ENCODE data around the gene CTSA. TPM values are rescaled to one million over a fixed set of nuclear protein-coding genes. Genes with fewer than 3 reads are reported as not detected.
A peak's percentile ranks its signal among the peaks of the same experiment; 100 is the strongest.

The CTSA gene
- total RNA-seq, 1 experiment from 2014 or later = 39.5 TPM

DNA sequence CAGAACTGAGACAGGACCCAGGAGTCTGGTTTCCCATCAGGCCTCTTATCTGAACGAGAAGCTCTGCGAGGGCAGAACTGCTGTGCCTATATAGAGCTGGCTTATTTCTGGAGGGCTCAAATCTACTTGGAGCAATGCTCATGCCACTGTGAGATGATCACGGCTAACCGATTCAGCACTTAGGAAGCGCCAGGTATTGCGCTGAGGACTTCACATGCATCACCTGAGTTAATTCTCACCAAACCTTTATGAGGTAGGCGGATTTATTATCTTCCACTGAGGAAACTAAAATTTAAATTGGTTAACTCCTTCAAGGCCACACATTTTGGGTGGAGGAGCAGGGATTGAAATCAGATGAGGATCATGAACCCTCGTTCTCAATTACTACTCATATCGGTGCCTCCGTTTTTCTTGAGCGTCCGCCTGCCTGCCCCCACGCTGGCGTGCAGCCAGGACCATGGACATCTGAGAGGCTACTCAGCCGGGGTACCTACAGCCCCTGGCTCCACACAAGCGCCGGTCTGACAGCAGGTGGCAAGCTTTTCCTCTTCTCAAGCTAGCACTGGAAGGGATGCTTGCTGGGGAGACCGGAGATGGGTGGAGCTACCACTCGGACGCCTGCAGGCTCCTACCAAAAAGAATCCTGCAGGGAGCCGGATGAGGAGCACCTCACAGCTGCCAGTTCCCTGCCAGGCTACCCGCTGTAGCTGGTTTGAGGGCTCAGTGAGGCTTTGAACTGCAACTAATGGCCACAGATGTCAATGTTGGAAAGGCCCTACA, 42.3 kb downstream of the CTSA start:
- Histone ChIP-seq H3K4me1 (ENCODE audit: low read length) (peaks cover 11% of the 10 kb centered on the region), H3K4me2 (ENCODE audit: low read depth, low read length, poor library complexity, severe bottlenecking) (peak overlapping the region; percentile 94), H3K27ac (ENCODE audit: low read length) (peak overlapping the region; percentile 87; the same call in 1 of the 2 replicates), H4K20me1 (ENCODE audit: insufficient read depth, low read depth, low read length) (no peaks in the 10 kb centered on the region), H2AFZ (ENCODE audit: low read length) (peak overlapping the region; percentile 75; the same call in 1 of the 2 replicates), H3K9ac (ENCODE audit: low read length) (peak overlapping the region; percentile 99), H3K36me3 (ENCODE audit: insufficient read depth, low read length) (peaks cover 5% of the 10 kb centered on the region; the same call in 1 of the 2 replicates), H3K4me3 (ENCODE audit: low read length) (peak overlapping the region; percentile 95), H3K79me2 (ENCODE audit: low read length) (peaks cover 31% of the 10 kb centered on the region), H3K27me3 (ENCODE audit: low read length) (no peaks in the 10 kb centered on the region), H3K9me3 (ENCODE audit: low read length) (no peaks in the 10 kb centered on the region), H3K9me2 (replicated peaks; ENCODE audit: insufficient read depth, low read length) (no peaks in the 10 kb centered on the region)
- DNase-seq = peak; percentile 70

DNA sequence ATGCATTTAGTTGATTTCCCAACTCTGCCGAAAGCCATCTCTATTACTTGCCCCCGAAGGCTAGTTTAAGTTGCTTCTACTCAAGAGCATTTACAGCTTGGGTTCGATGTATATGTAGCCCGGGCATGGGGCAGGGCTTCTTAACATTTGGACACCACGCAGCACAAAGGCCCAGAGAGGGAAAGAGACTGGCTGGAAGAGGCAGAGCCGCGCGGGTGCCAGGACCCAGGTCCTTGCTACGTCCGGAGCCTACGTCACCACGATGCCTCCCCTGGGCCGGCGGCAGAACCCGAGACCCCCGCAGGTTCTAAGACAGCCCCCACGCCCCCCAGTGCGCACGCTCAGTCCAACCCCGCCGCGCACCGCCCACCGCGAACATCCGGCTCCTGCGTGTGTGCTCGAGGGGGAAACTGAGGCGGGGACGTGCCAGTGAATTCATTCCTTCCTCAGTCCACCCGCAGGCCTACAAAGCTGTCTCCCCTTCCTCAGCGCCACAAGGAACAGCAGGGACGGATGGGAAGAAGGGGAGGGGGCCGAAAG, 43.0 kb downstream of the CTSA start:
- DNase-seq = peak; percentile 90
- peaks cover 11% of the 10 kb centered on the region for H3K4me1 ChIP-seq (ENCODE audit: low read length)
- H4K20me1 ChIP-seq (ENCODE audit: insufficient read depth, low read depth, low read length) = no peaks in the 10 kb centered on the region
- H3K4me2 ChIP-seq (ENCODE audit: low read depth, low read length, poor library complexity, severe bottlenecking) = peak overlapping the region; percentile 94
- H3K9me2 ChIP-seq (replicated peaks; ENCODE audit: insufficient read depth, low read length) = no peaks in the 10 kb centered on the region
- H2AFZ ChIP-seq (ENCODE audit: low read length) = peak overlapping the region; percentile 75; the same call in 1 of the 2 replicates
- peaks cover 31% of the 10 kb centered on the region for H3K79me2 ChIP-seq (ENCODE audit: low read length)
- H3K27ac ChIP-seq (ENCODE audit: low read length) = peak overlapping the region; percentile 87
- H3K9ac ChIP-seq (ENCODE audit: low read length) = peak overlapping the region; percentile 99
- H3K36me3 ChIP-seq (ENCODE audit: insufficient read depth, low read length) = peaks cover 7% of the 10 kb centered on the region; the same call in 1 of the 2 replicates
- H3K9me3 ChIP-seq (ENCODE audit: low read length) = no peaks in the 10 kb centered on the region
- peak overlapping the region; percentile 95 for H3K4me3 ChIP-seq (ENCODE audit: low read length)
- no peaks in the 10 kb centered on the region for H3K27me3 ChIP-seq (ENCODE audit: low read length)

DNA sequence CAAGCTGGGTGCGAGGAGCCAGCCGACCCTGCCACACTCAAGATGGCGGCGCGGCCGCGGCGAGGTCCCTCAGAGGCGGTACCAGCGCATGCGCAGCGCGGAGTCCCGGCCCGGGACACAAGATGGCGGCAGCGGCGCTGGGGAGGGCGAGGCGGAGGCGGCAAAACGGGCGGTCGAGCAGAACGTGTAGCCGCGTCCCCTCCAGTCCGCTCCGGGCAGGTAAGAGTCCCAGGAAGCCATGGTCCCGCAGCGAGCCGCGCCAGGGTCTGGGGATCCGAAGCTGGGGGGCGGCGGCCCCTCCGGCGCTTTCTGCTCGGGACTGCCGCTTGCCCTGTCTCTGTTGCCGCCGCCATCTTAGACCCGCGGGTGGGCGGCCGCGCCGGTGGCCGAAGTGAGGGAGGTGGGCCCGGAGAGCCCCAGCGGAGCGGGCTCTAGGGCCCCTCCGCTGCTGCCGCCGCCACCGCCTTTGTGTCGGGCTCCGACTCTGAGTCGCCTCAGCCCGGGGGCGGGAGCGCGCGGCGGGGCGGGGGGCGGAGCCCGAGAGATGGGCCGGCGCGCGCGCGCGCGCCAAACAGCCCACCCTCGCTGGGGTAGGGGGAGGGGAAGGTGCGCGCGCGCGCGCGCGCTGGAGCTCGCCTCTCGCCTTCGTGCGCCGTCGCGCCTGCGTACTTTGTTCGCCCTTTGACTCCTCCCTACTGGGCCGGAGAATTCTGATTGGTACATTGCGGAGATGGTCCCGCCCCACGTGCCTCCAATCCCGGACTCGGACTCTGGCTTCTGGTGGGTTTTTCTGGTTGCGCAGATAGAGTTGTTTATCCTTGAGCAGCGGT, 43.7 kb downstream of the CTSA start, which contains the start of gene PCIF1:
Gene PCIF1, plus strand, starts transcription at position 98 of the 830 bp plus-strand sequence. CDS start 4,317 bp downstream, outside the sequence.
- H2AFZ ChIP-seq (ENCODE audit: low read length) = peak within 1 kb of the TSS; percentile 75; the same call in 1 of the 2 replicates

DNA sequence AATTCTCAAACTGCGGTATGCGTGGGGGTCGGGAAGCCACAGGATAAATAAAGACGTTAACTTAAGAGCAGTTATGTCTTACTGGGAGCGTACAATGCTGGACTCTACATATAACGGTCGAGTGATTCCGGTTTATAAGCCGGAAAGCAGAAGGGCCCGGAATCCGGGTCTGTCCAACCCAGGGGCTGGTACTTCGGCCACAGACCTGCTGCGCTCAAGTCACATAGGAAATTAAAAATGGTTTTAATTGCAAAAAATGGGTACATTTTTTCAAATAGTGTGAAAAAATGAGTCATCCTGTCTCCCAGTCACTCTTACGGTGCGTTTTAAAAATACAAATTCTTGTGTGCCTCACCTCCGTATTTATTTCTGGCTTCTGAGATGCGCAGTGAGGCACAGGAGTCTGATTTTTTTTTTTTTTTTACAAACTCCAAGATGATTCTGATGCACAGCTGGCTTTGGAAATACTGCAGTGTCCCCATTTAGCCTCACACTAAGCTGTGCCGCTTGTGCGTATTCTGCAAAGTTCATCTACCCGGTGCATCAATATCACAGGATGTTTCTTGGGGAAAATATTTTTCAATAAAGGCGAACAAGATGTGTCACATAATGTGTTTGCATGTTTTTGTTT, 44.4 kb downstream of the CTSA start:
- Histone ChIP-seq H3K4me3 (ENCODE audit: low read length) (peak overlapping the region; percentile 95), H4K20me1 (ENCODE audit: insufficient read depth, low read depth, low read length) (no peaks in the 10 kb centered on the region)
- no peak for DNase-seq

More for the DNA sequence above, 43.7 kb downstream of the CTSA start, which contains the start of gene PCIF1:
- Histone ChIP-seq H3K4me1 (ENCODE audit: low read length) (peaks cover 11% of the 10 kb centered on the region), H3K9me2 (replicated peaks; ENCODE audit: insufficient read depth, low read length) (no peaks in the 10 kb centered on the region), H3K4me3 (ENCODE audit: low read length) (peak within 1 kb of the TSS; percentile 95), H3K27ac (ENCODE audit: low read length) (peak within 1 kb of the TSS; percentile 87), H3K9me3 (ENCODE audit: low read length) (no peaks in the 10 kb centered on the region), H3K79me2 (ENCODE audit: low read length) (peaks cover 31% of the 10 kb centered on the region), H3K27me3 (ENCODE audit: low read length) (no peaks in the 10 kb centered on the region), H3K4me2 (ENCODE audit: low read depth, low read length, poor library complexity, severe bottlenecking) (peak within 1 kb of the TSS; percentile 94), H3K36me3 (ENCODE audit: insufficient read depth, low read length) (peaks cover 14% of the 10 kb centered on the region; the same call in 1 of the 2 replicates), H3K9ac (ENCODE audit: low read length) (peak within 1 kb of the TSS; percentile 99), H4K20me1 (ENCODE audit: insufficient read depth, low read depth, low read length) (no peaks in the 10 kb centered on the region)
- DNase-seq = peak; percentile 99

DNA sequence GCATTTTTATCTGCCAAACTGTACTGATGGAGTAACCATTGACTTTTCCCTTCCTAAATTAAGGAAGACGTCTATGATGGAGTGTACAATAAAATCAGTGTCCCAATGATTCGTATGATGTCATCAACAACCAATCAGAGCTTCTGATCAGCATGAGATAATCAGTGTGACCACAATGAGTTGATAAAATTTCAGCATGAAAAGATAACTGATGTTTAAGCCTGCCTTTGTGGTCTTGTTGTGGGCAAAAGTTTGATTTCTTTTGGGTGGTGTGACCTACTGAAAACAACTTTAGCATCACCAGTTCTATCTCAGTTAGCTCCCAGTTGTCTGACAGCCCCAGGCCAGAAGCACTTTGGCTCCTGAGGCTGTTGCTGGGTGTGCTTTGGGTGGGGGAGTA, 46.6 kb downstream of the CTSA start:
- Histone ChIP-seq H2AFZ (ENCODE audit: low read length) (no peak overlapping the region), H3K4me3 (ENCODE audit: low read length) (no peak overlapping the region), H3K4me2 (ENCODE audit: low read depth, low read length, poor library complexity, severe bottlenecking) (no peak overlapping the region), H4K20me1 (ENCODE audit: insufficient read depth, low read depth, low read length) (no peaks in the 10 kb centered on the region), H3K9me2 (replicated peaks; ENCODE audit: insufficient read depth, low read length) (no peaks in the 10 kb centered on the region), H3K4me1 (ENCODE audit: low read length) (peaks cover 11% of the 10 kb centered on the region), H3K9ac (ENCODE audit: low read length) (no peak overlapping the region), H3K27ac (ENCODE audit: low read length) (no peak overlapping the region), H3K36me3 (ENCODE audit: insufficient read depth, low read length) (peaks cover 20% of the 10 kb centered on the region; the same call in 1 of the 2 replicates), H3K27me3 (ENCODE audit: low read length) (no peaks in the 10 kb centered on the region), H3K79me2 (ENCODE audit: low read length) (peaks cover 31% of the 10 kb centered on the region), H3K9me3 (ENCODE audit: low read length) (no peaks in the 10 kb centered on the region)
- no peak for DNase-seq

More for the DNA sequence above, 44.4 kb downstream of the CTSA start:
- H3K36me3 ChIP-seq (ENCODE audit: insufficient read depth, low read length) = peaks cover 20% of the 10 kb centered on the region; the same call in 1 of the 2 replicates
- H3K27ac ChIP-seq (ENCODE audit: low read length) = peak overlapping the region; percentile 35
- peaks cover 31% of the 10 kb centered on the region for H3K79me2 ChIP-seq (ENCODE audit: low read length)
- H2AFZ ChIP-seq (ENCODE audit: low read length) = peak overlapping the region; percentile 64; the same call in 1 of the 2 replicates
- H3K4me2 ChIP-seq (ENCODE audit: low read depth, low read length, poor library complexity, severe bottlenecking) = peak overlapping the region; percentile 92
- no peaks in the 10 kb centered on the region for H3K9me2 ChIP-seq (replicated peaks; ENCODE audit: insufficient read depth, low read length)
- no peaks in the 10 kb centered on the region for H3K27me3 ChIP-seq (ENCODE audit: low read length)
- H3K9me3 ChIP-seq (ENCODE audit: low read length) = no peaks in the 10 kb centered on the region
- peak overlapping the region; percentile 70 for H3K9ac ChIP-seq (ENCODE audit: low read length)
- H3K4me1 ChIP-seq (ENCODE audit: low read length) = peaks cover 11% of the 10 kb centered on the region

DNA sequence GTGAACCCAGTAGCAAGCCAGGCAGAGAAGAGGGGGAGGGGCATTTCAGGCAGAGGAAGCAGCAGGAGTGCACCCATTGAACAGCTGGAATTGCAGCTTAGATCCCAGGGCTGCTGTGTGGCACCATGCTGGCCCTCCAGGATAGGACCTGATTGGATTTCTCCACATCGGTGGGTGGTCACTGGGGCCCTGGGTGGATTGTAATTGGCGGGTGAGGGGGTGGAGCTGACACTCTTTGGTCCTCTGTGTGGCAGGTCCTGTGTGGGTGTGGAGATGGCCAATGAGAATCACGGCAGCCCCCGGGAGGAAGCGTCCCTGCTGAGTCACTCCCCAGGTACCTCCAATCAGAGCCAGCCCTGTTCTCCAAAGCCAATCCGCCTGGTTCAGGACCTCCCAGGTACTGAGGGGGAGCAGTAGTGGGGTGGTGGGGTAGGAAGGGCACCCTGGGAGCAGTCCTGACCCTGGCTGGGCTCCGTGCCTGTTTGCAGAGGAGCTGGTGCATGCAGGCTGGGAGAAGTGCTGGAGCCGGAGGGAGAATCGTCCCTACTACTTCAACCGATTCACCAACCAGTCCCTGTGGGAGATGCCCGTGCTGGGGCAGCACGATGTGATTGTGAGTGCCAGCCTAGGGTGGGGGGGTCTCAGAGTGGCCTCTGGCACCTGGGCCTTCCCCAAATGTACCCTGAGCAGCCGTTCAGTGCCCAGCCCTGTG, 47.7 kb downstream of the CTSA start:
- H3K4me1 ChIP-seq (ENCODE audit: low read length) = peaks cover 5% of the 10 kb centered on the region
- H3K4me3 ChIP-seq (ENCODE audit: low read length) = no peak overlapping the region
- no peaks in the 10 kb centered on the region for H4K20me1 ChIP-seq (ENCODE audit: insufficient read depth, low read depth, low read length)
- H3K79me2 ChIP-seq (ENCODE audit: low read length) = peaks cover 31% of the 10 kb centered on the region
- no peaks in the 10 kb centered on the region for H3K9me3 ChIP-seq (ENCODE audit: low read length)
- peaks cover 26% of the 10 kb centered on the region; the same call in 1 of the 2 replicates for H3K36me3 ChIP-seq (ENCODE audit: insufficient read depth, low read length)
- H3K4me2 ChIP-seq (ENCODE audit: low read depth, low read length, poor library complexity, severe bottlenecking) = no peak overlapping the region
- no peaks in the 10 kb centered on the region for H3K9me2 ChIP-seq (replicated peaks; ENCODE audit: insufficient read depth, low read length)
- H3K27me3 ChIP-seq (ENCODE audit: low read length) = no peaks in the 10 kb centered on the region
- no peak overlapping the region for H3K27ac ChIP-seq (ENCODE audit: low read length)
- no peak overlapping the region for H3K9ac ChIP-seq (ENCODE audit: low read length)
- no peak for DNase-seq
- H2AFZ ChIP-seq (ENCODE audit: low read length) = no peak overlapping the region

DNA sequence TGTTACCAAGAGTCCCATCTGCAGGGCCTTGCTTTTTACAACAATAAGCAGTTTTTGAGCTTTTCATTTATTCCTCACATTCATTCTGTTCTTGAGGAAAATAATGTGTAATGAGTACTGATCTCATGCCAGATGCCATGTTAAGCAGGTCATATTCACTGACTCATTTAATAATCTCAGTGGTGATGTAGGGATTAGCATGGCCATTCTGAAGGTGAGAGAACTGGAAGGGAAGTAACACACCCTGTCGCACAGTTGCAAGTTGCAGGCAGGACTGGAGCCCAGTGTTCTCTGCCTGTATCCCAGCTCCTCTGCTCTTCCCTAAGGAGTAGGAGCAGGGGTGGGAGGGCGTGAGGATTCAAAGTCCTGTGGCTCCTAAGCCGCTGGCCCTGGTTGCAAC, 48.9 kb downstream of the CTSA start:
- H3K36me3 ChIP-seq (ENCODE audit: insufficient read depth, low read length) = peaks cover 33% of the 10 kb centered on the region; the same call in 1 of the 2 replicates
- H3K9me2 ChIP-seq (replicated peaks; ENCODE audit: insufficient read depth, low read length) = no peaks in the 10 kb centered on the region
- no peak overlapping the region for H3K9ac ChIP-seq (ENCODE audit: low read length)
- DNase-seq = no peak
- no peak overlapping the region for H3K27ac ChIP-seq (ENCODE audit: low read length)
- H3K79me2 ChIP-seq (ENCODE audit: low read length) = peaks cover 31% of the 10 kb centered on the region
- H3K4me2 ChIP-seq (ENCODE audit: low read depth, low read length, poor library complexity, severe bottlenecking) = no peak overlapping the region
- H3K9me3 ChIP-seq (ENCODE audit: low read length) = no peaks in the 10 kb centered on the region
- H3K4me3 ChIP-seq (ENCODE audit: low read length) = no peak overlapping the region
- H3K4me1 ChIP-seq (ENCODE audit: low read length) = peaks cover 4% of the 10 kb centered on the region
- H3K27me3 ChIP-seq (ENCODE audit: low read length) = no peaks in the 10 kb centered on the region
- H4K20me1 ChIP-seq (ENCODE audit: insufficient read depth, low read depth, low read length) = no peaks in the 10 kb centered on the region
- no peak overlapping the region for H2AFZ ChIP-seq (ENCODE audit: low read length)

Data from Karpas-422 (cell line).